Stimulated activated CD4-positive, alpha-beta T cell treated with anti-CD3 and anti-CD28 coated beads, Interleukin-1b, Interleukin-23, amount 100 ng/mL, for 4 hours (primary cell): Measurements from ENCODE around the gene PCOLCE2.

Experiments used
- DNase-seq, 2 donors: peaks; one replicate each; pipeline ENCODE4 v3.0.0-alpha.2; 2020; ENCODE audit warnings: low read depth in 2 of 2

Gene PCOLCE2

DNA sequence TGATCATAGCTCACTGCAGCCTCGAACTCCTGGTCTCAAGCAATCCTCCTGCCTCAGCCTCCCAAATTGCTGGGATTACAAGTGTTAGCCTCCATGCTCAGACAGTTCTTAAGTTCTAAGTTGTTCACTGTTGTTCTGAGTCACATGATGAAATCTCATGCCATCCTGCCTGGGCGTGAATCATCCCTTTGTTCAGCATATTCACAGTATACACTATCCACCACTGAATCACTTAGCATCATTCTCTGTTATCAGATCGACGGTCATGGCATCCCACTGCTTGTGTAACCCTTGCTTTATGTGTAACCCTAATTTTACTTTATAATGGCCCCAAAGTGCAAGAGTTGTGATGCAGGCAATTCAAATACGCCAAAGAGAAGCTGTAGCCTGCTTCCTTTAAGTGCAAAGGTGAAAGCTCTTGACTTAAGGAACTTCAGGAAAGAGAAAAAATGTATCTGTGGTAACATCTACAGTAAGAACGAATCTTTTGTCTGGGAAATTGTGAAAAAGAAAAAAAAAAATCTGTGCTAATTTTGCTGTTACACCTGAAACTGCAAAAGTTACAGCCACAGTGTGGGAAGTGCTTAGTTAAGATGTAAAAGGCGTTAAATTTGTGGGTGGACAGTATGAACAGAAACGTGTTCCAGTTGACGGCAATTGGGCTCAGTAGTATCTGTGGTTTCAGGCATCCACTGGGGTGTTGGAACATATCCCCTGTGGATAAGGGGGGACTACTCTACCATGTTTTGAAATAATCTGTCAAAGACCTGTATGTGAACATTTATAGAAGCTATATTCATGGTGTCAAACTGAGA lies 80.6 kb downstream of the PCOLCE2 start:
- no peak for DNase-seq

GRCh38 chr3:142802891-142803290 lies 86.0 kb downstream of the PCOLCE2 start:
- no peak for DNase-seq

DNA sequence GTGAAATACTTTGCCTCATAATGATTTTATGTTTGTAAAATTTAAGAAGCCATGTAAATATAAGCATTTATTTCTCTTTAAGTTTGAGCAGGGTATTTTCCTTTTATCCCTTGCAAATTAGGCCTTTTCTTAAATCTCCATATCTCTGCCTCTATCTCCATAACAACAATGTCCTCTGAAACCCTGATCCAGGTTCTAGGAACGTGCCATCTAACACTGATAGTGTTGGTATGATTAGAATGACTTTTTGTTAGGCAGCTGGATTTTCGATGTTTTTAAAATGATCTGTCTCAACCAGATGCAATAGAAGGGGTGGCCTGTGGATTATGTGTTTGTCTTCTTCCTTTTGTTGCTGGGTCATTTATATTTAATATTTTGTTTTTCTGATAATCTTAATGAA lies 87.1 kb downstream of the PCOLCE2 start:
- DNase-seq = no peak

GRCh38 chr3:142796823-142797222 lies 92.1 kb downstream of the PCOLCE2 start:
- DNase-seq = no peak

GRCh38 chr3:142795332-142795731 lies 93.6 kb downstream of the PCOLCE2 start:
- DNase-seq = no peak

DNA sequence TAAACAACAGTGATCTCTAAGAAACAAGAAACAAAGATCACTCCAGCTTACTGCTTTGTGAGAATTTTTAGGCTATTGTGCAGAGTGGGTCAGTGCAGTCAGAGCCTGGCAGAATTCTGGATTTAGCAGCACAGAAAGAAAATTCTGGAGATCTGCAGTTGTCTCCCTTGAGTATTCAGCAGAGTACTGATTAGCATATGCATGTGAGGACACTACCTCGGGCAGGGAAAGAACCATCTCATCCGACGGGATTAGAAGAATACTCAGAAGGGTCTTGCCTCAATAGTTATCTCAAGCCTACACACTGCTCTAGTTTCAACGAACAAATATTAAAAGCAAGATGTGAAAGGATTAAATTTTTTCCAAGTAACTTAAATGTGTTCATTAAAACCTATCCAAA lies 94.4 kb downstream of the PCOLCE2 start:
- DNase-seq = no peak

- no peak for DNase-seq
These were observed 101.2 kb downstream of the PCOLCE2 start for GRCh38 chr3:142787719-142788118.

DNA sequence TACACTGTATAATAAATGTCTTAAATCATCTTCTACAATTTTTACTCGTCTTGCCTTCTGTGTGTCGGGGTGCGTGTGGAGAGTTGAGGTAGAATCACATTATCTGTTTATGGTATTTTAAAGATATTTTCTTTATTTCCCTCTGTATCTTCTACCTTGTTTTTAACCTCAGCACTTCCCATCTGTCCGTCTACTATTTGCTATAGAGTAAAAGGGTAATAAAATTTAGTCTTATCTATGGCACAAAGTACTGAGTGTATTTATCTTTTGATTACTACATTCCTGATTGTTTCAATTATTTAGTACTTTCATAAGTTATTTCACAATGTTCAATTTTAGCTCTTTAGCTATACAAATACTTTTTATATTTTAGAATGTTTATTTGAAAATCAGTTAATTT lies 102.9 kb downstream of the PCOLCE2 start:
- DNase-seq = no peak

DNA sequence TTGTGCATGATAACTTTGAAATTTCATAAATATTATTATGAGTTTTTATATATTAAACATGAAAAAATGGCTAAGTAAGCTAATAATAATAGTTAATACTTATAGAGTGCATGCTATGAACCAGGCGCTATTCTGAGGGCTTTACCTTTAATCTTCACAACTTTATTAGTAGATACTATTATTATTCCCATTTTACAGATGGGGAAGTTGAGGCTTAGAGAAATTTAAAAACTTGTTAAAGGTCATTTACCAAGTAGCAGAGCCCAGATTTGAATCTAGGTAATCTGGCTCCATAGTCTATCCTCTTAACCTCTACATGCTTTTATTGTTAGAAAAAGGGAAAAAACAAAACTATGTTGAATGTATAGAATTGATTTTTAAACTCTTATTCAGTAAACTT lies 104.7 kb downstream of the PCOLCE2 start:
- DNase-seq = no peak

DNA sequence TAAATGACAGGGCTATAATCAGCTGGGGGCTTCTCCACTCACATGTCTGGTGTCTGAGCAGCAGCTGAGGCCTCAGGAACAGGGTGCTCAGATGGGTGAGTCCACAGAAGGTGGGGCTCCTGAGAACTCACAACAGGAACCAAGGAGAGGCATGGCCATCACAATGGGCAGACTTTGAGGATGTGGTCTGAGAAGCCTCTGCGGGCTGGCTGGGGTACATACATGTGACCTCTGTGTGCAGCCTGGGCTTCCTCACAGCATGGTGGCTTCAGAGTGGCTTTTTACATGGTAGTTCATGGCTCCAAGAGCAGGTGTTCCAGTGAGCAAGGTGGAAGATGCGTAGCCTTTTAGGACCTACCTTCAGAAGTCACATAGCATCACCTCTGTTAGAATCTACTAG lies 106.3 kb downstream of the PCOLCE2 start:
- no peak for DNase-seq

- no peak for DNase-seq
These were observed 109.3 kb downstream of the PCOLCE2 start for GRCh38 chr3:142779591-142779990.

DNA sequence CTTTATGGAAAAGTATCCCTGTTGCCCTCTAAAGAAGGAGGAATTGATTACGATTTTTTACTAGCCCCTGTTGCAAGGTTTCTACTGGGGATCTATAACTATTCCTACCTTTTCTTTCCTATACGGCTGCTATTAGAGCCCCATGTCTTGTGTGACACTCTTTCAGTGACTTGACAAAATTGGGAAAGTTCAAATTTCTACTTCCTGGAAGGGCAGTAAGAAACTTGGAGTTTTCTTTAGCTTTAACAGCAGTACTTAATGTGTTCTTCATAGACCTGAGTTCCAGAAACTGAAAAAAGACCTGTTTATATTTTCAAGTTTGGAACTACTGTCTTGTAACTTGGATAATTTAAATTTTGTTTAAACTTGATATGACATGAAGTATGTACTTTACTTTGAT lies 110.3 kb downstream of the PCOLCE2 start:
- no peak for DNase-seq

DNA sequence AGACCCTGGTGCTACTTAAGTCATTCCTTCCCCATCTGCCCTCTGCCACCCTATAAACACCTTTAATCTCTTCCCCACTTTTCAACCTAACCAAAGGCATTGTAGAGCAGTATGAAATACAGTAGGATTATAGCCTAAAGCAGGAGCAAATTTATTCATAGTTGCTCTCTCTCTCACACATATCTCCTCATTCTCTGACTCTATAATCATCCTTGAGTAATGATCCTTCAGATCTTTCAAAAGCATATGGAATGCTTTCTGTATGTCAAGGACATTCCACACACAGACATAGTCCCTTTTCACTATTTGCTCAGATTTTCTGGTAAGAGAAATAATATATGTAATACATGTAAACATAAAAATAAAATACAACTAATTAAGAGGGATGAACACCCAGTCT lies 111.0 kb downstream of the PCOLCE2 start:
- no peak for DNase-seq

GRCh38 chr3:142768338-142768737 lies 120.5 kb downstream of the PCOLCE2 start:
- no peak for DNase-seq
